IMR-90 (cell line): ENCODE data around the gene PRSS58. TPM values are rescaled to one million over a fixed set of nuclear protein-coding genes. Genes with fewer than 3 reads are reported as not detected.

Source experiments
- ATAC-seq: fragments of 200-7000 bp; cut with Tn5 transposase; 2 replicates; pipeline ENCODE4 v1.9.1; 2020; ENCODE audit warnings: low read depth, mild to moderate bottlenecking, moderate library complexity
- BruUV-seq: library from RNA; stranded (reverse); fragments of 400-500 nt; replicated peaks from 2 replicates; lab custom pipeline; 2021; lab: Mats Ljungman, UMichigan
- CTCF ChIA-PET: fragments of 300-600 bp; formaldehyde crosslinking; extraction: SDS; loops from one replicate; lab custom pipeline; 2021; ENCODE audit warnings: antibody characterized with exemption; lab: Yijun Ruan, JAX
- POLR2A ChIA-PET: fragments of 300-600 bp; sonication (Branson Sonifier 250); formaldehyde crosslinking; loops from one replicate; lab custom pipeline; 2022; ENCODE audit warnings: antibody characterized with exemption; ENCODE audit not compliant: unreplicated experiment; lab: Charles Lee
- DNase-seq: peaks from one replicate; pipeline ENCODE4 v3.0.0; 2013
- H2AFZ ChIP-seq: replicated peaks from 2 replicates; pipeline ENCODE3; 2013; ENCODE audit warnings: low read length, mild to moderate bottlenecking; ENCODE audit not compliant: poor library complexity
- H2AK5ac ChIP-seq: 2 replicates; pipeline ENCODE4 v1.6.1; 2013; ENCODE audit warnings: low read depth, low read length, inconsistent platforms
- H2AK9ac ChIP-seq: replicated peaks from 2 replicates; pipeline ENCODE3; 2013; ENCODE audit warnings: mild to moderate bottlenecking, low read depth, low read length, moderate library complexity; ENCODE audit not compliant: poor library complexity
- H2BK120ac ChIP-seq: 2 replicates; pipeline ENCODE4 v1.6.1; 2013; ENCODE audit warnings: low read depth, low read length, inconsistent platforms
- H2BK15ac ChIP-seq: 3 replicates; pipeline ENCODE4 v1.6.1; 2013; ENCODE audit warnings: low read depth, low read length, inconsistent platforms
- H2BK20ac ChIP-seq: 2 replicates; pipeline ENCODE4 v1.6.1; 2013; ENCODE audit warnings: low read depth, mild to moderate bottlenecking, inconsistent platforms, low read length, moderate library complexity
- H2BK5ac ChIP-seq: 2 replicates; pipeline ENCODE4 v1.6.1; 2013; ENCODE audit warnings: mild to moderate bottlenecking, low read depth, low read length, inconsistent platforms; ENCODE audit not compliant: poor library complexity, severe bottlenecking
- H3K14ac ChIP-seq: replicated peaks from 2 replicates; pipeline ENCODE4 v1.6.1; 2013; ENCODE audit warnings: low read depth, low read length, inconsistent platforms
- H3K18ac ChIP-seq: 2 replicates; pipeline ENCODE4 v1.6.1; 2013; ENCODE audit warnings: low read depth, low read length, control low read depth
- H3K23ac ChIP-seq: 2 replicates; pipeline ENCODE4 v1.6.1; 2013; ENCODE audit warnings: low read depth, low read length, inconsistent platforms
- H3K27ac ChIP-seq: 2 replicates; pipeline ENCODE4 v1.5.1; 2013; ENCODE audit warnings: mild to moderate bottlenecking, control low read depth, low read length; ENCODE audit not compliant: insufficient read depth
- H3K27me3 ChIP-seq: 2 replicates; pipeline ENCODE4 v1.6.1; 2013; ENCODE audit warnings: low read length; ENCODE audit not compliant: control insufficient read depth, insufficient read depth
- H3K36me3 ChIP-seq: 2 replicates; pipeline ENCODE4 v1.6.1; 2013; ENCODE audit warnings: low read length, mixed read lengths; ENCODE audit not compliant: control insufficient read depth, insufficient read depth
- H3K4ac ChIP-seq: 2 replicates; pipeline ENCODE4 v1.6.1; 2013; ENCODE audit warnings: low read depth, low read length, inconsistent platforms
- H3K4me1 ChIP-seq: 2 replicates; pipeline ENCODE4 v1.6.1; 2013; ENCODE audit warnings: low read length, mixed read lengths; ENCODE audit not compliant: control insufficient read depth, insufficient read depth
- H3K4me2 ChIP-seq: 2 replicates; pipeline ENCODE4 v1.6.1; 2013; ENCODE audit warnings: low read depth, mild to moderate bottlenecking, control low read depth, low read length, moderate library complexity
- H3K4me3 ChIP-seq: 2 replicates; pipeline ENCODE4 v1.5.1; 2013; ENCODE audit warnings: low read depth, mild to moderate bottlenecking, control low read depth, low read length, moderate library complexity; ENCODE audit not compliant: insufficient read depth
- H3K56ac ChIP-seq: 2 replicates; pipeline ENCODE4 v1.6.1; 2013; ENCODE audit warnings: low read length, inconsistent platforms; ENCODE audit not compliant: insufficient read depth; ENCODE audit errors: extremely low read depth
- H3K79me1 ChIP-seq, 2 experiments: 2 replicates each; pipeline ENCODE4 v1.6.1; 2013; ENCODE audit warnings: low read length in 2 of 2, inconsistent platforms in 1 of 2, low read depth in 1 of 2
- H3K9ac ChIP-seq: 2 replicates; pipeline ENCODE4 v1.6.1; 2013; ENCODE audit warnings: low read depth, low read length, control low read depth
- H3K9me1 ChIP-seq: 2 replicates; pipeline ENCODE4 v1.6.1; 2013; ENCODE audit warnings: low read length, inconsistent platforms; ENCODE audit not compliant: insufficient read depth
- H3K9me3 ChIP-seq: 2 replicates; pipeline ENCODE4 v1.6.1; 2013; ENCODE audit warnings: low read length; ENCODE audit not compliant: control insufficient read depth, insufficient read depth
- H4K20me1 ChIP-seq: 2 replicates; pipeline ENCODE4 v1.6.1; 2013; ENCODE audit warnings: low read length, inconsistent platforms; ENCODE audit not compliant: insufficient read depth
- H4K5ac ChIP-seq: 2 replicates; pipeline ENCODE4 v1.6.1; 2013; ENCODE audit warnings: mild to moderate bottlenecking, low read depth, low read length, control low read depth
- H4K8ac ChIP-seq, 2 experiments: 2 replicates each; pipeline ENCODE4 v1.6.1; 2013; ENCODE audit warnings: low read depth in 2 of 2, low read length in 2 of 2, control low read depth in 1 of 2, inconsistent platforms in 1 of 2
- H4K91ac ChIP-seq: 2 replicates; pipeline ENCODE4 v1.6.1; 2013; ENCODE audit warnings: low read depth, low read length, inconsistent platforms; ENCODE audit not compliant: insufficient read depth
- BHLHE40 ChIP-seq: fragments of 150-350 bp; IDR thresholded peaks from 2 replicates; pipeline ENCODE4 v1.6.1; 2016; ENCODE audit warnings: mild to moderate bottlenecking, low read depth, low read length
- CHD1 ChIP-seq: IDR thresholded peaks from 2 replicates; pipeline ENCODE4 v1.6.1; 2012; ENCODE audit warnings: low read depth, low read length, improper control_type of control experiment
- MAZ ChIP-seq: IDR thresholded peaks from 2 replicates; pipeline ENCODE4 v1.6.1; 2012; ENCODE audit warnings: low read depth, mild to moderate bottlenecking, low read length, improper control_type of control experiment, moderate library complexity, borderline replicate concordance
- NFE2L2 ChIP-seq: fragments of 150-350 bp; IDR thresholded peaks from 2 replicates; pipeline ENCODE4 v1.6.1; 2016; ENCODE audit warnings: low read depth, mild to moderate bottlenecking, low read length
- POLR2A ChIP-seq: IDR thresholded peaks from 2 replicates; pipeline ENCODE4 v1.6.1; 2012; ENCODE audit warnings: mild to moderate bottlenecking, low read depth, low read length
- RAD21 ChIP-seq: IDR thresholded peaks from 2 replicates; pipeline ENCODE4 v1.6.1; 2012; ENCODE audit warnings: low read length, improper control_type of control experiment
- RCOR1 ChIP-seq: IDR thresholded peaks from 2 replicates; pipeline ENCODE4 v1.6.1; 2012; ENCODE audit warnings: mild to moderate bottlenecking, low read length, improper control_type of control experiment; ENCODE audit not compliant: insufficient replicate concordance
- SMC3 ChIP-seq: fragments of 150-350 bp; IDR thresholded peaks from 2 replicates; pipeline ENCODE4 v1.6.1; 2016; ENCODE audit warnings: low read depth, mild to moderate bottlenecking, antibody characterized with exemption, low read length, moderate library complexity
- WGBS, 2 experiments: methylation state at CpG; one replicate each; pipeline versions ENCODE4 v1.1.5 to v1.1.7; 2013; ENCODE audit warnings: missing lambda C conversion rate in 2 of 2; ENCODE audit not compliant: insufficient read length in 1 of 2; ENCODE audit errors: extremely low coverage in 2 of 2; 5-methylcytosine and 5-hydroxymethylcytosine counted together
- dilution Hi-C: fragments of 300-500 bp; cut with HindIII; formaldehyde crosslinking; loops from one replicate; pipeline ENCODE4 v1.14.3; 2018; ENCODE audit warnings: low sequenced_read_pairs; ENCODE audit not compliant: unreplicated experiment
- in situ Hi-C: fragments of 300-500 bp; cut with MboI; formaldehyde crosslinking; loops from 3 replicates; pipeline ENCODE4 v1.14.3; 2019; ENCODE audit warnings: low sequenced_read_pairs, inconsistent platforms, mixed read lengths
- intact Hi-C: fragments of 100-400 bp; cut with micrococcal nuclease; formaldehyde crosslinking; loops from 2 replicates; pipeline ENCODE4 v1.10.0; 2022
- polyA plus RNA-seq, 3 experiments: library from polyadenylated mRNA; depleted of rRNA; stranded (reverse); fragments of >200 nt; gene quantifications; 2 replicates each; pipeline ENCODE4 v1.2.3, GENCODE V29; 2012; ENCODE audit warnings: low replicate concordance in 1 of 3
- total RNA-seq: library from RNA; depleted of rRNA; stranded (reverse); fragments of >200 nt; gene quantifications from 2 replicates; pipeline ENCODE4 v1.2.3, GENCODE V29; 2012
- TF ChIP-seq, protein P1 (sequence below): fragments of 150-350 bp; IDR thresholded peaks from 2 replicates; pipeline ENCODE4 v1.6.1; 2016; ENCODE audit warnings: low read depth, mild to moderate bottlenecking, low read length, moderate library complexity, borderline replicate concordance

Gene PRSS58
- total and polyA plus RNA-seq, 2 of the 4 experiments (the other 2 are of a cell fraction), result not detected

DNA sequence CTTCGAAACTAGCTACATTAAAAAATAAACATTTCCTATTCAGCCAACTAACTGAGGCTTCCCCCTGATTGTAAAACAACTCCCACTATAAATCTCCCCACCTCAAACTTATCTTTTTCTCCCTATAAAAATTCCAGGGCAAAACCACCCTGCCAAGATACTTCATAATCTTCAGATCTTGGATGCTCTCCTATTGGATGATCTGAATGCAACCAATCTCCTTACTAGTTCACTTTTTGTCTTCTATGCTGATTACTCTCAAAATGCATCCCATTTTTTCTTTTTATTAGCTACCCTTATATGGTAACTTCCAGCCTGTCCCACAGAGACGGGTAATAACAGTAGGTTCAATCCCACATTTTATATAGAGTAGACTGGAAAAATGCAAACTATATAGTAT is 15.0 kb upstream of the PRSS58 start:
- H3K4me2 ChIP-seq, result no peak overlapping the region
- no peak overlapping the region for H3K56ac ChIP-seq
- dilution Hi-C loops (no loop called here), intact Hi-C loops (no loop called here), in situ Hi-C loops (no loop called here)
- no peak overlapping the region for H2BK20ac ChIP-seq
- H3K36me3 ChIP-seq, result no peaks in the 10 kb centered on the region
- no peak overlapping the region for H3K4ac ChIP-seq
- H3K9ac ChIP-seq, result no peak overlapping the region
- no peak overlapping the region for H4K5ac ChIP-seq
- no peak overlapping the region for H2BK5ac ChIP-seq
- ATAC-seq (no peak), DNase-seq (no peak)
- H3K9me3 ChIP-seq, result peaks cover 7% of the 10 kb centered on the region
- ChIA-PET POLR2A (no interaction called here), CTCF (no interaction called here)
- H2AK9ac ChIP-seq, result no peak overlapping the region
- no CpG with 5 or more reads among the region's 2 CpGs for WGBS, 2 experiments
- H3K27ac ChIP-seq, result no peak overlapping the region
- no peak overlapping the region for H4K91ac ChIP-seq
- no peaks in the 10 kb centered on the region for H3K27me3 ChIP-seq
- H2BK120ac ChIP-seq, result no peak overlapping the region
- no peak overlapping the region for H3K18ac ChIP-seq
- no peaks in the 10 kb centered on the region for H3K4me1 ChIP-seq
- H4K20me1 ChIP-seq, result no peaks in the 10 kb centered on the region
- H3K9me1 ChIP-seq, result no peaks in the 10 kb centered on the region
- H4K8ac ChIP-seq, result no peak overlapping the region
- H3K4me3 ChIP-seq, result no peak overlapping the region
- no TSS peak for BruUV-seq
- H2AK5ac ChIP-seq, result no peak overlapping the region
- no peak for TF ChIP-seq POLR2A
- TF ChIP-seq CHD1, result no peak
- TF ChIP-seq, protein P1, sequence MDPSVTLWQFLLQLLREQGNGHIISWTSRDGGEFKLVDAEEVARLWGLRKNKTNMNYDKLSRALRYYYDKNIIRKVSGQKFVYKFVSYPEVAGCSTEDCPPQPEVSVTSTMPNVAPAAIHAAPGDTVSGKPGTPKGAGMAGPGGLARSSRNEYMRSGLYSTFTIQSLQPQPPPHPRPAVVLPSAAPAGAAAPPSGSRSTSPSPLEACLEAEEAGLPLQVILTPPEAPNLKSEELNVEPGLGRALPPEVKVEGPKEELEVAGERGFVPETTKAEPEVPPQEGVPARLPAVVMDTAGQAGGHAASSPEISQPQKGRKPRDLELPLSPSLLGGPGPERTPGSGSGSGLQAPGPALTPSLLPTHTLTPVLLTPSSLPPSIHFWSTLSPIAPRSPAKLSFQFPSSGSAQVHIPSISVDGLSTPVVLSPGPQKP, result no peak
- TF ChIP-seq SMC3, result no peak
- TF ChIP-seq BHLHE40, result no peak
- no peak for TF ChIP-seq RCOR1
- TF ChIP-seq NFE2L2, result no peak
- no peak for TF ChIP-seq RAD21
- no peak for TF ChIP-seq MAZ
- H3K23ac ChIP-seq, result no peak overlapping the region
- no peaks in the 10 kb centered on the region for H3K79me1 ChIP-seq
- no peak overlapping the region for H2BK15ac ChIP-seq
- no peak overlapping the region for H2AFZ ChIP-seq
- H3K14ac ChIP-seq, result no peak overlapping the region
